Measurements from ENCODE around the gene KCNK5. TPM values are rescaled to one million over a fixed set of nuclear protein-coding genes. Genes with fewer than 3 reads are reported as not detected.
A peak's percentile ranks its signal among the peaks of the same experiment; 100 is the strongest.

Gene KCNK5
- total RNA-seq = 62.3 TPM

GRCh38 chr6:39228992-39229767, at the start of gene KCNK5:
Gene KCNK5 (minus strand): TSS chr6:39229475. CDS start chr6:39229111, 364 bp downstream.
- DNase-seq (ENCODE audit: low spot score) (peak; percentile 96), ATAC-seq (peak; percentile 88)

GRCh38 chr6:39276379-39276995, 47.2 kb upstream of the KCNK5 start:
- no peak for DNase-seq (ENCODE audit: low spot score)
- ATAC-seq = no peak

- ATAC-seq = no peak
- DNase-seq (ENCODE audit: low spot score) = no peak
Observed at GRCh38 chr6:39274903-39275302, 45.6 kb upstream of the KCNK5 start.

GRCh38 chr6:39274471-39274870, 45.2 kb upstream of the KCNK5 start:
- ATAC-seq (no peak), DNase-seq (ENCODE audit: low spot score) (no peak)

- DNase-seq (ENCODE audit: low spot score) (no peak), ATAC-seq (no peak)
Observed at GRCh38 chr6:39273406-39273821, 44.1 kb upstream of the KCNK5 start.

- DNase-seq (ENCODE audit: low spot score) (no peak), ATAC-seq (no peak)
Observed at GRCh38 chr6:39269961-39270360, 40.7 kb upstream of the KCNK5 start.

- DNase-seq (ENCODE audit: low spot score) (no peak), ATAC-seq (no peak)
Observed at GRCh38 chr6:39268721-39269120, 39.4 kb upstream of the KCNK5 start.

- ATAC-seq = no peak
- DNase-seq (ENCODE audit: low spot score) = no peak
Observed at GRCh38 chr6:39268171-39268570, 38.9 kb upstream of the KCNK5 start.

GRCh38 chr6:39266782-39267355, 37.6 kb upstream of the KCNK5 start:
- DNase-seq (ENCODE audit: low spot score) = no peak
- no peak for ATAC-seq

- DNase-seq (ENCODE audit: low spot score) = no peak
- ATAC-seq = no peak
Observed at GRCh38 chr6:39266375-39266774, 37.1 kb upstream of the KCNK5 start.

- peak; percentile 64 for DNase-seq (ENCODE audit: low spot score)
- peak; percentile 89 for ATAC-seq
Observed at GRCh38 chr6:39263303-39264037, 34.2 kb upstream of the KCNK5 start.

- ATAC-seq (no peak), DNase-seq (ENCODE audit: low spot score) (no peak)
Observed at GRCh38 chr6:39261751-39262150, 32.5 kb upstream of the KCNK5 start.

- DNase-seq (ENCODE audit: low spot score) (peak; percentile 50), ATAC-seq (peak; percentile 56)
Observed at GRCh38 chr6:39260953-39261352, 31.7 kb upstream of the KCNK5 start.

- no peak for ATAC-seq
- DNase-seq (ENCODE audit: low spot score) = no peak
Observed at GRCh38 chr6:39260456-39260855, 31.2 kb upstream of the KCNK5 start.

- DNase-seq (ENCODE audit: low spot score) (no peak), ATAC-seq (no peak)
Observed at GRCh38 chr6:39256294-39256940, 27.1 kb upstream of the KCNK5 start.

- no peak for DNase-seq (ENCODE audit: low spot score)
- no peak for ATAC-seq
Observed at GRCh38 chr6:39254999-39255535, 25.8 kb upstream of the KCNK5 start.

GRCh38 chr6:39251406-39251805, 22.1 kb upstream of the KCNK5 start:
- peak; percentile 97 for ATAC-seq
- DNase-seq (ENCODE audit: low spot score) = peak; percentile 64

GRCh38 chr6:39250507-39250906, 21.2 kb upstream of the KCNK5 start:
- no peak for DNase-seq (ENCODE audit: low spot score)
- no peak for ATAC-seq

- DNase-seq (ENCODE audit: low spot score) (no peak), ATAC-seq (no peak)
Observed at GRCh38 chr6:39249278-39249677, 20.0 kb upstream of the KCNK5 start.

- ATAC-seq = no peak
Observed at GRCh38 chr6:39247667-39248194, 18.5 kb upstream of the KCNK5 start.

More at GRCh38 chr6:39247667-39248194, 18.5 kb upstream of the KCNK5 start:
- no peak for DNase-seq (ENCODE audit: low spot score)

Measured in left lobe of liver (tissue), 2 donors.